ENCODE results near the gene CST7.
"Not testable (repeated sequence)": the region's sequence is repeated elsewhere in the genome, so short reads cannot be mapped to it uniquely, and the experiment has no call there.

The CST7 gene

DNA sequence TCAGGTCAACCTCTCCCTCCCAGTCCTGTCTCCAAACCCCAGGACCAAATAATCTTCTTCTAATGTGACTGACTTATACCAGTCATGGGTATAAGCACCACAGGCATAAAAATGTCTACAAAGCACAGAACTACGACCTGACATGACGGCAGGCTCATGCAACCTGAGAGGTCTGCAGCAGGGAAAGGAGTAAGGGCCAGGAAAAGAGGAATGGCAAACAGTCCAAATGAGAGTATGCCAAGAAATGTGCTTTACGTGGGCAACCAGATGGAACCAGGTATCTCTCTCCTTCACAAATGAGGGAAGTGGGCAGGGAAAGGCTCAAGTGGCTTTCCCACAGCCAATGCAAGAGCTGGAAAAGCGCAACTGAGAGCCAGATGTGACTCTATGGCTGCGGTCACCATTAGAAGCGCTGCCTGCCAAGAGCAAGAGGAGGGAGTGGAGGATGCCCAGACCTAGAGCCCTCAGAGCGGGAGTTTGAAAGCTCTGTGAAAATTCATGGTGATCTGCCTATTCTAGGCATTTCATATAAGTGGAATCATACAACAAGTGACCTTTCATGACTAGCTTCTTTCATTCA is 37.5 kb downstream of the CST7 start:
- DNase-seq (ENCODE audit: low read depth): no peak

- DNase-seq (ENCODE audit: low read depth): no peak
Observed at GRCh38 chr20:24987244-24987643, 38.2 kb downstream of the CST7 start.

DNA sequence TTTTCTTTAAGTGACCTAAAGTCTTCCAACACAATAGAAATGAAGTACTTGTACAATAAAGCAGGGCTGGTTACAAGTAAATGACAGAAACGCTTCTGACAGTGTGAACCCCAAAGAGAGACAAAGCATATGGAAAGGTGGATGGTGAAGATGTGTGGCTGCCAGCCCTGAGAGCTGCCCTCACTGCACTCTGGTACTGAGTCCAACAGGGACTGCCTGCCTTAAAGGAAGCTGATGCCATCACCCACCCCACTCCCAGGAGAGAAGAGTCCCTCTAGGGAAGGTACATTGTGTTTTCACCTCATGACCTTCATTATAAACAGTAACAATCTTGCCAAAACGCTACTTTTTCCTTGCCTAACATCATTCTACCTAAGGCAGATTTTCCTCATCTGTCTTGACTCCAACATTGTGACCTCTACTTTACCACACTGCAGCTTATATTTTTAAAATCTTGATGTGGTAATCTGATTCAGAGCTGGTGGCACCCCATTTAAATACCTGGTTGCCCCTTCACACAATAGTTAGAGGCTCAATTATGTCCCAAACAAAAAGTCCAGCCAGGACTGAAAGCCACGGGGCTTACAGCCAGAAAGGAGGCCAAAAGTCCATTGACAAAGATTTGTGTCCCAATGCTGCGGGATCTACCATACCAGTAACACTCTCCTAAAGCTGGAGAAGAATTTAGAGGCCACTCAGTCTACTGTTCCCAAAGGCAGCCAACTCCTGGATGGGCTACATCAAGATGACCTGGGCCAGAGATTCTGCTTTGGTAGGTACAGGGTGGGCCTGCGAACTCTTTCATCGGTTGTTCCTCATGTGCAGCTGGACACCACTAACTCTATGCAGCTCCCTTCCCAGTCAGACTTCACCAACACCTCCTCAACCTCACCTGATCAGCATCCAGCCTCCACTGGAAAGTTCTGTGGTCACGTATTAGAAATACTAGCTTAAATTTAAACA is 39.1 kb downstream of the CST7 start:
- no peak for DNase-seq (ENCODE audit: low read depth)

- no peak for DNase-seq (ENCODE audit: low read depth)
Observed at GRCh38 chr20:24989162-24989561, 40.1 kb downstream of the CST7 start.

DNA sequence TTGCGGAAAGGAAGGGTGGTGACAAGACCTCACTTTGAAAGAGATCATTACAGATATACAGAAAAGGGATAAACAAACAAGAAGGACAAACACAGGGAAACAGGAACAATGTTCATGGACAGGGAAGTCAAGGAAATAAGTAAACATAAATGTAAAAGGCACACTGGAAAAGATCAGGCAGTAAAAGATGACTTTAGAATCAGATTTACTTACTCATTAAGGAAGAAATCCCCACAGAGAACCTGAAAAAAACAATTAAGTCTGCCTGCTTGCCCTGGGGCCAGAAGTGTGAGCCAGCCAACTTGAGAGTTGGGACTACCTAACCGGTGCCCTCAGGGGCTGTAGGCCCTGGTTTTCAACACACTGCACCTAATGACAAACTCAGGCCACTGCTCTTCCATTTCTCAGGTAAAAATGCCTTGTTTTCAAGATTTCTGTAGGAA is 41.8 kb downstream of the CST7 start:
- no peak for DNase-seq (ENCODE audit: low read depth)

DNA sequence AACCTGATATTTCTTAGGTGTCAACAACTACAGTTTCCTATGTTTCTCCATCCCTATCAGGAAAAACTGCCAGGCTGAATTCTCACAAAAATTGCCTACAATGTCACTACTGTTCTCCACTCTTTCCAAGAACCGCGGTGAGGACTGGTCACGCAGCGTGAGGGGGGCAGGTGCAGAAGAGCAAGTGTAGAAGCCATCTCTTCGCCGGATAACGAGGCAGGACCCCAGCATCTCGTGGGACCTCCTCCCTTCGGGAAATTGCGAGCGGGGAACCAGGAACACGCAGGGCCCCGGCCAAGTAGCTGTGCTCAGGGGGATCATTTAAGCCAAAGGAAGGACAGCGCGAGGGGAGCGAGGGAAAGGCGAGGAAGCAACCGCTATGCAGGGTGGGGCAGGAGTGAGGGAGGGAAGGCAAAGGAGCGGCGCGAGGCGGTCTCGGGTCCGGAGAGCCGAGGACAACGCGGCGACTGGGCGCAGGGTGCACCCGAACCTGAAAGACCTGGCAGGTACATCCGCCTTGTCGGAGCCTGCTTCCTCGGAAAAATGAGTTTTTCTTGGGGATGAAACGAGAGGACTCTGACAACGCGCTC is 42.9 kb downstream of the CST7 start:
- DNase-seq (ENCODE audit: low read depth): no peak

- peak; percentile 96 for DNase-seq (ENCODE audit: low read depth)
Observed at GRCh38 chr20:24992487-24993205, 43.6 kb downstream of the CST7 start, which contains the start of gene APMAP. TSS of gene APMAP (minus strand) at chr20:24992751. CDS start at chr20:24992688, 63 bp downstream.

- DNase-seq (ENCODE audit: low read depth): no peak
Observed at GRCh38 chr20:24993337-24994185, 44.5 kb downstream of the CST7 start.

DNA sequence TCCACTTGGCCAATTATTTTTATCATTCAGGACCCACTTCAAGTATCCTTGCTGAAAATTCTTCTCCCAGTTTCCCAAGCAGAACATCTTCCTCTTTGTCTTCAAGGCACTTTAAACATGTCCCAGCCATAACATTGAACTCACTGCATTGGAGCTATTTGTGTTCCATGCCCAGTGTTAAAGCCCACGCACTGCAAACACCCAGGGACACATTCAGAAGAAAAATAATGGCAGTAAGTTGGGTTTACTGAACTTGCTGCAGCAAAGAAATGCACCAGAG is 45.1 kb downstream of the CST7 start:
- DNase-seq (ENCODE audit: low read depth): no peak

GRCh38 chr20:24994470-24995368 is 45.6 kb downstream of the CST7 start:
- DNase-seq (ENCODE audit: low read depth): peak; percentile 76

GRCh38 chr20:24995741-24996448 is 46.8 kb downstream of the CST7 start:
- DNase-seq (ENCODE audit: low read depth): no peak

DNA sequence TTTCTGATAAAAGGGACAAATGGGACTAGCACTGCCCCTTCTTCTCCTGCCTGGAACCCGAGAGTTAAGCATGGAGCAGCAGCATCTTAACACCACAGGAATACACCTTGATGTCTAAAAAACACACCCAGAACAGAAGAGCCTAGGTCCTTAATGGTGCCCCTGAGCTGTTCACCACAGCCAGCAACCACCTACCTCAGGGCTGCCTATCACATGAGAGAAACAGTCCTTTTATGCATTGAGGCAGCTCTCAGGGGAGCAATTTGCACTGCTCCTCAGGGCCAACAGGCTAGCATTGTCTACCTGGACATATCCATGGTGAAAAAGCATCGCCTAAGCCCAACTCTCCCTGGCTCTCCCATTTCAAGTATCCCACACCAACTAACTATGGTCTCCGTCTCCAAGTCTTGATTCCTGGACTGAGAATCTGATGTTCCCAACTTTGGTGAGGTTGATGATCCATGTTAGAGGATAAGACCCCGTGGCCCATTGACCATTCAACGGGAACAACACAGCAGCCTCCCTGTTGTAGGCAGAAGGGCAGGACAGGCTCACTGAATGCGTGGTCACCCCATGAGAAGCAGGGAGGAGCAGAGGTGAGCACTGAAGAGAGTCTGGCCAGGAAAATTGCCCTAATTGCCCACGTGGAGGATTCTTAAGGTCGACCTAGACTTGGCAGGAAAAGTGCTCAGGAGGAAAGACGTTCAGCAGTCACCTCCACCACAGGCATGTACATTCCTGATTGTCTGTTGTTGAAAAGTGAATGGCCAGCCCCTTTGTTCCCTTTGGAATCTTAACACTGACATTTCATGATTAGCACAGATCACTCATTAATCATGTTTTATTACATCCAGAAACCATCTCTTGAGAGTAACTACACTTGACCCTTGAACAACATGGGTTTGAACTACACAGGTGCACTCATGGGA is 47.6 kb downstream of the CST7 start:
- no peak for DNase-seq (ENCODE audit: low read depth)

DNA sequence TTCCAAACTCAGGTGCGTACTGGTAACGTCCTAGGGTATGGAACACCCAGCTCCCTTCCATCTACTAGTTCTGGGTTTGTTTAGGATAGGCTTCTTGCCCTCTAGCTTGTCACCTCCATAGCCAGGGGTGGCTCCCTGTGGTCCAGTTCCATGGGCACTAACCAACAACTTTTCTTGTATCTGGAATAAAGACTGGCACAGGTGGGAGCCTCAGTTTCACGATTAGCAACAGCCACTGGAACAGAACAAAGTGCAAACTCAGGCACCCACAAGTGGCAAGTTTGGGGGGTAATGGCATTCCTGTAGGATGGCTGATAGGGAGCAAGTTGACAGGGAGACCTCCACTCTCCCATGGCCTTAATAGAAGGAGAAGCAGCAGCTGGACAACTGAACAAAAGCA is 49.1 kb downstream of the CST7 start:
- no peak for DNase-seq (ENCODE audit: low read depth)

GRCh38 chr20:24998631-24999445 is 49.8 kb downstream of the CST7 start:
- DNase-seq (ENCODE audit: low read depth): no peak

DNA sequence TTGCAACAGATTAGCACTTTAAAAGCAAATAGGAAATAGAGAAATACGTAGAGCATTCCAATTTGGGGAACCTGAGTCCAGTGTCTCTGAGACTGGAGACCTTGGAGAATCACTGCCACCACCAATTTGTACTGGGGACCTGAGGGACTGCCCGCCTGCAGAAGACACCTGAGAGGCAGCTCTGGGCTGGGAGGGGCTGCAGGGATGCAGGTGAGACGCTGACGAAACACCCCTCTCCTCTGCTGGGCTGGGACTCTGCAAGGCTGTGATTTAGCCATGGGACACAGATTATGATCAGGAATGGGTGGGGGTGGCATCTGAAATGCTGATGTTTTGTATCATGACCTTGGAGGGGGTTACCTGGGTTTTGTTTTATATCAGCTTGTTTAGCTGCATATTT is 50.5 kb downstream of the CST7 start:
- no peak for DNase-seq (ENCODE audit: low read depth)

- DNase-seq (ENCODE audit: low read depth): no peak
Observed at GRCh38 chr20:25000268-25000801, 51.3 kb downstream of the CST7 start.

DNA sequence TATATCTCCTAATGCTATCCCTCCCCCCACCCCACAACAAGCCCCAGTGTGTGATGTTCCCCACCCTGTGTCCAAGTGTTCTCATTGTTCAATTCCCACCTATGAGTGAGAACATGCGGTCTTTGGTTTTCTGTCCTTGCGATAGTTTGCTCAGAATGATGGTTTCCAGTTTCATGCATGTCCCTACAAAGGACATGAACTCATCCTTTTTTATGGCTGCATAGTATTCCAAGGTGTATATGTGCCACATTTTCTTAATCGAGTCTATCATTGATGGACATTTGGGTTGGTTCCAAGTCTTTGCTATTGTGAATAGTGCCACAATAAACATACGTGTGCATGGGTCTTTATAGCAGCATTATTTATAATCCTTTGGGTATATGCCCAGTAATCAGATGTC is 52.3 kb downstream of the CST7 start:
- DNase-seq (ENCODE audit: low read depth): not testable (repeated sequence)

- no peak for DNase-seq (ENCODE audit: low read depth)
Observed at GRCh38 chr20:25003002-25003401, 53.9 kb downstream of the CST7 start.

Measured in activated T-cell treated with anti-CD3 and anti-CD28 coated beads for 24 hours (primary cell).